ENCODE data around the gene MRPL21.

DNA sequence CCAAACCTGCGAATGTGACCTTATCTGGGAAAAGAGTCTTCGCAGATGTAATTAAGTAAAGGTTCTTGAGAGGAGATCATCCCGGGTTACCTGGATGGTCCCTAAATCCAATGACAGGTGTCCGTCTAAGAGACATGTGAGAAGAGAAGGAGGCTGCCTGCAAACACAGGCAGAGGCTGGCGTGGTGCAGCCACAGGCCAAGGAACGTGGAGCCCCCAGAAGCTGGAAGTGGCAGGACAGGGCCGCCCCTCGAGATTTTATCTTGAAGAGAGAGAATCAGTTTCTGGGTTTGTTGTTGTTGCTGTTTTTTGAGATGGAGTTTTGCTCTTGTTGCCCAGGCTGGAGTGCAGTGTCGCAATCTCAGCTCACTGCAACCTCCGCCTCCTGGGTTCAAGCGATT is 43.5 kb upstream of the MRPL21 start:
- TF ChIP-seq, protein P1, sequence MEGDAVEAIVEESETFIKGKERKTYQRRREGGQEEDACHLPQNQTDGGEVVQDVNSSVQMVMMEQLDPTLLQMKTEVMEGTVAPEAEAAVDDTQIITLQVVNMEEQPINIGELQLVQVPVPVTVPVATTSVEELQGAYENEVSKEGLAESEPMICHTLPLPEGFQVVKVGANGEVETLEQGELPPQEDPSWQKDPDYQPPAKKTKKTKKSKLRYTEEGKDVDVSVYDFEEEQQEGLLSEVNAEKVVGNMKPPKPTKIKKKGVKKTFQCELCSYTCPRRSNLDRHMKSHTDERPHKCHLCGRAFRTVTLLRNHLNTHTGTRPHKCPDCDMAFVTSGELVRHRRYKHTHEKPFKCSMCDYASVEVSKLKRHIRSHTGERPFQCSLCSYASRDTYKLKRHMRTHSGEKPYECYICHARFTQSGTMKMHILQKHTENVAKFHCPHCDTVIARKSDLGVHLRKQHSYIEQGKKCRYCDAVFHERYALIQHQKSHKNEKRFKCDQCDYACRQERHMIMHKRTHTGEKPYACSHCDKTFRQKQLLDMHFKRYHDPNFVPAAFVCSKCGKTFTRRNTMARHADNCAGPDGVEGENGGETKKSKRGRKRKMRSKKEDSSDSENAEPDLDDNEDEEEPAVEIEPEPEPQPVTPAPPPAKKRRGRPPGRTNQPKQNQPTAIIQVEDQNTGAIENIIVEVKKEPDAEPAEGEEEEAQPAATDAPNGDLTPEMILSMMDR (IDR thresholded peaks at IDR 0.05; ENCODE audit: low read length) = no peak
- TF ChIP-seq EZH2phosphoT487 (IDR thresholded peaks at IDR 0.05; ENCODE audit: low read length) = no peak

Measured in MM.1S (cell line).